Fibroblast of lung (primary cell): ENCODE data around the gene ROGDI.

Experiments used
- EZH2 ChIP-seq: IDR thresholded peaks from 2 replicates; pipeline ENCODE4 v1.5.1; 2012; ENCODE audit warnings: low read length, control low read depth, mild to moderate bottlenecking; ENCODE audit errors: missing control alignments
- TF ChIP-seq, protein P1 (sequence below), 2 donors: IDR thresholded peaks in 1 of 2; conservative IDR thresholded peaks in 1 of 2; 1 replicate in 1 of 2; 2 replicates in 1 of 2; pipeline ENCODE4 v1.5.1; 2011 to 2012; ENCODE audit warnings: low read length in 2 of 2, control low read depth in 1 of 2, inconsistent platforms in 1 of 2, low read depth in 1 of 2, mild to moderate bottlenecking in 1 of 2

DNA sequence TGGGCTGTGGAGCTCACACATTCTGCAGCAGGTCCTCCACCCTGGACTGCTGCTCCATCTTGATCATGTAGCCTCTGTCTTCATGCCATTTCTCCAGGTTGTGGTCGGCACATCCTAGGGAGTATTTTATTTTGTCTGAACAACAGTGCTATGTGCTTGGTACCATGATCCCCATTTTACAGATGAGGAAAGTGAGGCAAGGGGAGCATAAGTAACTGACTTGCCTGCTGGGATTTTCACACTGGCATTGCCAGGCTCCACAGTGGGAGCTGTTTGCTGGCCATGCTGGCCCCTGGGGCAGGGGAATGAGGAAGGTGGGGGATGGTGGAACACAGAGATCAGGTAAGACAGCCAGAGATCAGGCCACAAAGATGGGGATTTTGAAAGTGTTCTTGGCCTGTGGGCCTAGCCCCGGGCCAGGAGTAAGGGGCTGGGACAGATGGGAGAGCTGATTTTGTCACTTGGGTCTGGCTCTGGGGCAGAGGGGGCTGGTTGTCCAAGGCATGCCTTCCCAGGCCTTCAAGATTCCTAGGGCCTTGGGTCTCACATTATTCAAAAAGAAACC is 26.2 kb downstream of the ROGDI start:
- no peak for TF ChIP-seq EZH2
- TF ChIP-seq, protein P1, sequence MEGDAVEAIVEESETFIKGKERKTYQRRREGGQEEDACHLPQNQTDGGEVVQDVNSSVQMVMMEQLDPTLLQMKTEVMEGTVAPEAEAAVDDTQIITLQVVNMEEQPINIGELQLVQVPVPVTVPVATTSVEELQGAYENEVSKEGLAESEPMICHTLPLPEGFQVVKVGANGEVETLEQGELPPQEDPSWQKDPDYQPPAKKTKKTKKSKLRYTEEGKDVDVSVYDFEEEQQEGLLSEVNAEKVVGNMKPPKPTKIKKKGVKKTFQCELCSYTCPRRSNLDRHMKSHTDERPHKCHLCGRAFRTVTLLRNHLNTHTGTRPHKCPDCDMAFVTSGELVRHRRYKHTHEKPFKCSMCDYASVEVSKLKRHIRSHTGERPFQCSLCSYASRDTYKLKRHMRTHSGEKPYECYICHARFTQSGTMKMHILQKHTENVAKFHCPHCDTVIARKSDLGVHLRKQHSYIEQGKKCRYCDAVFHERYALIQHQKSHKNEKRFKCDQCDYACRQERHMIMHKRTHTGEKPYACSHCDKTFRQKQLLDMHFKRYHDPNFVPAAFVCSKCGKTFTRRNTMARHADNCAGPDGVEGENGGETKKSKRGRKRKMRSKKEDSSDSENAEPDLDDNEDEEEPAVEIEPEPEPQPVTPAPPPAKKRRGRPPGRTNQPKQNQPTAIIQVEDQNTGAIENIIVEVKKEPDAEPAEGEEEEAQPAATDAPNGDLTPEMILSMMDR (conservative IDR thresholded peaks at IDR 0.05 in 1 of 2, IDR thresholded peaks at IDR 0.05 in 1 of 2; ENCODE audit: low read depth in 1 of 2, low read length in 2 of 2) = no peak
